CD4-positive, CD25-positive, alpha-beta regulatory T cell (primary cell): Measurements from ENCODE around the gene PARP1. TPM values are rescaled to one million over a fixed set of nuclear protein-coding genes. Genes with fewer than 3 reads are reported as not detected.

Experiments
- ATAC-seq, 2 donors: fragments of 150-1000 bp; cut with Tn5 transposase; one replicate each; pipeline ENCODE4 v1.10.0; 2021; ENCODE audit warnings: low read depth in 2 of 2, moderate number of reproducible peaks in 2 of 2, moderate library complexity in 1 of 2
- DNase-seq, 3 donors: peaks; one replicate each; pipeline versions ENCODE4 v3.0.0 to v3.0.0-alpha.2; 2012 to 2022; ENCODE audit warnings: mixed read lengths in 1 of 3
- H3K27ac ChIP-seq: one replicate; pipeline ENCODE4 v1.7.0; 2013; ENCODE audit warnings: mild to moderate bottlenecking, low read length; ENCODE audit not compliant: insufficient read depth, poor library complexity, severe bottlenecking
- H3K27me3 ChIP-seq: one replicate; pipeline ENCODE4 v1.7.0; 2013; ENCODE audit warnings: low read length; ENCODE audit not compliant: control insufficient read depth, insufficient read depth
- H3K36me3 ChIP-seq: one replicate; pipeline ENCODE4 v1.7.0; 2013; ENCODE audit warnings: mild to moderate bottlenecking, low read length, moderate library complexity; ENCODE audit not compliant: control insufficient read depth, insufficient read depth
- H3K4me1 ChIP-seq: 2 replicates; pipeline ENCODE4 v1.7.0; 2013; ENCODE audit warnings: mild to moderate bottlenecking, low read length; ENCODE audit not compliant: insufficient read depth, control insufficient read depth, poor library complexity, severe bottlenecking
- H3K4me3 ChIP-seq: one replicate; pipeline ENCODE4 v1.7.0; 2013; ENCODE audit warnings: low read depth, mild to moderate bottlenecking, low read length, moderate library complexity
- H3K9me3 ChIP-seq, 2 experiments: 1 replicate in 1 of 2; 2 replicates in 1 of 2; pipeline ENCODE4 v1.7.0; 2013; ENCODE audit warnings: low read length in 2 of 2, mild to moderate bottlenecking in 1 of 2, moderate library complexity in 1 of 2; ENCODE audit not compliant: control insufficient read depth in 2 of 2
- H3K27ac Mint-ChIP-seq, 3 donors: one replicate each; pipeline ENCODE4 v1.8.0; 2020 to 2022; ENCODE audit warnings: mild to moderate bottlenecking in 3 of 3, mixed read lengths in 3 of 3, moderate library complexity in 2 of 3
- H3K27me3 Mint-ChIP-seq: one replicate; pipeline ENCODE4 v1.8.0; 2022; ENCODE audit warnings: mild to moderate bottlenecking, mixed read lengths
- H3K36me3 Mint-ChIP-seq: one replicate; pipeline ENCODE4 v1.8.0; 2020; ENCODE audit warnings: mixed read lengths
- H3K4me1 Mint-ChIP-seq, 4 donors: one replicate each; pipeline ENCODE4 v1.8.0; 2020 to 2022; ENCODE audit warnings: mixed read lengths in 4 of 4, mild to moderate bottlenecking in 1 of 4
- H3K4me3 Mint-ChIP-seq, 4 donors: one replicate each; pipeline ENCODE4 v1.8.0; 2020 to 2022; ENCODE audit warnings: mild to moderate bottlenecking in 4 of 4, mixed read lengths in 4 of 4, moderate library complexity in 3 of 4
- H3K9me3 Mint-ChIP-seq, 7 donors: one replicate each; pipeline ENCODE4 v1.8.0; 2020 to 2022; ENCODE audit warnings: mixed read lengths in 7 of 7, mild to moderate bottlenecking in 3 of 7, moderate library complexity in 2 of 7
- polyA plus RNA-seq, 4 donors: library from polyadenylated mRNA; unstranded; fragments of 300-500 nt; fragmentation: Illumina TruSeq; gene quantifications; one replicate each; pipeline ENCODE4 v1.2.3, GENCODE V29; 2021
- total RNA-seq: library from RNA; stranded (reverse); gene quantifications from one replicate; pipeline ENCODE4 v1.2.3, GENCODE V29; 2022

The PARP1 gene
- total and polyA plus RNA-seq, 5 donors from 2014 or later = 99.1 to 129 (median 108) TPM

- H3K4me3 ChIP-seq = no peak overlapping the region
- DNase-seq (no peak), ATAC-seq (no peak)
- Mint-ChIP-seq H3K27ac (no peak overlapping the region), H3K9me3 (peaks cover 0 to 2% (median 0%) of the 10 kb centered on the region in 7 donors), H3K4me3 (no peak overlapping the region), H3K27me3 (peaks cover 36% of the 10 kb centered on the region), H3K4me1 (no peaks in the 10 kb centered on the region), H3K36me3 (no peaks in the 10 kb centered on the region)
- no peaks in the 10 kb centered on the region for H3K9me3 ChIP-seq
- H3K27ac ChIP-seq = no peak overlapping the region
- no peaks in the 10 kb centered on the region for H3K36me3 ChIP-seq
- no peaks in the 10 kb centered on the region for H3K4me1 ChIP-seq
- H3K27me3 ChIP-seq = peaks cover 8% of the 10 kb centered on the region
Measured at GRCh38 chr1:226320930-226321329, 87.0 kb downstream of the PARP1 start.

GRCh38 chr1:226318471-226318870 lies 89.4 kb downstream of the PARP1 start:
- peaks cover 0 to 2% (median 0%) of the 10 kb centered on the region in 7 donors for H3K9me3 Mint-ChIP-seq
- Histone ChIP-seq H3K27ac (no peak overlapping the region), H3K9me3 (no peaks in the 10 kb centered on the region), H3K4me3 (no peak overlapping the region), H3K36me3 (no peaks in the 10 kb centered on the region), H3K27me3 (peaks cover 9% of the 10 kb centered on the region), H3K4me1 (no peaks in the 10 kb centered on the region)
- H3K4me1 Mint-ChIP-seq = no peaks in the 10 kb centered on the region
- DNase-seq (no peak), ATAC-seq (no peak)
- no peak overlapping the region for H3K27ac Mint-ChIP-seq
- no peak overlapping the region for H3K4me3 Mint-ChIP-seq
- H3K27me3 Mint-ChIP-seq = peaks cover 40% of the 10 kb centered on the region
- no peaks in the 10 kb centered on the region for H3K36me3 Mint-ChIP-seq

GRCh38 chr1:226314055-226314454 lies 93.8 kb downstream of the PARP1 start:
- Mint-ChIP-seq H3K27me3 (peaks cover 34% of the 10 kb centered on the region), H3K4me3 (no peak overlapping the region), H3K36me3 (no peaks in the 10 kb centered on the region), H3K9me3 (peaks cover 0 to 2% (median 0%) of the 10 kb centered on the region in 7 donors), H3K27ac (no peak overlapping the region), H3K4me1 (peaks cover 0 to 10% (median 4%) of the 10 kb centered on the region in 4 donors)
- H3K4me3 ChIP-seq = no peak overlapping the region
- DNase-seq = no peak
- no peaks in the 10 kb centered on the region for H3K36me3 ChIP-seq
- H3K27ac ChIP-seq = no peak overlapping the region
- peaks cover 20% of the 10 kb centered on the region for H3K27me3 ChIP-seq
- H3K4me1 ChIP-seq = peaks cover 6% of the 10 kb centered on the region
- no peak for ATAC-seq
- no peaks in the 10 kb centered on the region for H3K9me3 ChIP-seq

- peaks cover 16% of the 10 kb centered on the region for H3K4me1 ChIP-seq
- H3K27me3 Mint-ChIP-seq = peaks cover 34% of the 10 kb centered on the region
- no peaks in the 10 kb centered on the region for H3K9me3 ChIP-seq
- no peak overlapping the region for H3K27ac ChIP-seq
- H3K4me1 Mint-ChIP-seq = peaks cover 2 to 21% (median 6%) of the 10 kb centered on the region in 4 donors
- no peak overlapping the region for H3K27ac Mint-ChIP-seq
- no peaks in the 10 kb centered on the region for H3K9me3 Mint-ChIP-seq
- no peaks in the 10 kb centered on the region for H3K36me3 Mint-ChIP-seq
- H3K27me3 ChIP-seq = peaks cover 17% of the 10 kb centered on the region
- no peak for DNase-seq
- no peak overlapping the region for H3K4me3 Mint-ChIP-seq
- H3K36me3 ChIP-seq = no peaks in the 10 kb centered on the region
- ATAC-seq = no peak
- H3K4me3 ChIP-seq = no peak overlapping the region
Measured at GRCh38 chr1:226312065-226312464, 95.8 kb downstream of the PARP1 start.

GRCh38 chr1:226311376-226311775 lies 96.5 kb downstream of the PARP1 start:
- no peaks in the 10 kb centered on the region for H3K9me3 ChIP-seq
- H3K27me3 ChIP-seq = peaks cover 17% of the 10 kb centered on the region
- H3K9me3 Mint-ChIP-seq = no peaks in the 10 kb centered on the region
- peaks cover 30% of the 10 kb centered on the region for H3K27me3 Mint-ChIP-seq
- H3K4me1 ChIP-seq = peaks cover 16% of the 10 kb centered on the region
- no peak overlapping the region for H3K27ac ChIP-seq
- DNase-seq (no peak), ATAC-seq (no peak)
- H3K4me3 ChIP-seq = no peak overlapping the region
- no peak overlapping the region for H3K27ac Mint-ChIP-seq
- peaks cover 6 to 27% (median 10%) of the 10 kb centered on the region in 4 donors for H3K4me1 Mint-ChIP-seq
- peak overlapping the region in 1 of 4 donors; percentile 94 for H3K4me3 Mint-ChIP-seq
- no peaks in the 10 kb centered on the region for H3K36me3 Mint-ChIP-seq
- no peaks in the 10 kb centered on the region for H3K36me3 ChIP-seq

Other genes with a start within 250 kb of the PARP1 start
- gene ACBD3, start 221.4 kb downstream of the PARP1 start, total RNA-seq = 29.6 TPM
- gene ACBD3, start 221.4 kb downstream of the PARP1 start, polyA plus RNA-seq = 10 to 100 TPM; 14.7 to 21.9 (median 19.9) TPM
- gene MIXL1, start 184.4 kb downstream of the PARP1 start, total RNA-seq = not detected
- gene MIXL1, start 184.4 kb downstream of the PARP1 start, polyA plus RNA-seq = not detected
- gene LIN9, start 98.9 kb downstream of the PARP1 start, total RNA-seq = 3.3 TPM
- gene LIN9, start 98.9 kb downstream of the PARP1 start, polyA plus RNA-seq = 1 to 10 TPM; 3.1 to 6.7 (median 4.3) TPM
- not detected for gene STUM, start 140.7 kb upstream of the PARP1 start, total RNA-seq
- under 1 TPM in 3 of 4 donors, not detected in 1; 0.03 to 0.09 (median 0.06) TPM for gene STUM, start 140.7 kb upstream of the PARP1 start, polyA plus RNA-seq